ENCODE results near the gene GPM6B.

GPM6B gene

DNA sequence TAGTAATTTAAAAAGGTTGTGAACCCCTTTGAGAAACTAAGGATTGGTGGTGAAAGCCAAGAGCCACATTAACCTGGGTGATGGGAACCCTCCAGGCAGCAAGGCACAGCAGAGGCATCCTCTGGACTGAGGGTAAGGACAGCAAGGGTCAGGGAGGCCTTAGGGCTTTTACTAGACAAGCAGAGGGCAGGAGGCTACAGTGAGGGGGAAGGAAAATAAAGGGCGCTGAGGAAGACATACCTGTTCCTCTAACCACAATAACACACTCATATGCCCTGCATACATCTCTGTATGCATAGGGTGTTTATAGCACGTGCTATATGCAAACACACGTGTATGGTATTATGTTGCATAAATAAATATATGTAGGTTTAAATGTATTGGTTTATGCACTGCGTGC is 18.7 kb downstream of the GPM6B start:
- TF ChIP-seq GATA1 (IDR thresholded peaks at IDR 0.05; ENCODE audit: low read depth, low read length) (no peak), POLR2A (IDR thresholded peaks at IDR 0.05; ENCODE audit: low read length) (no peak)
- no peak for DNase-seq

DNA sequence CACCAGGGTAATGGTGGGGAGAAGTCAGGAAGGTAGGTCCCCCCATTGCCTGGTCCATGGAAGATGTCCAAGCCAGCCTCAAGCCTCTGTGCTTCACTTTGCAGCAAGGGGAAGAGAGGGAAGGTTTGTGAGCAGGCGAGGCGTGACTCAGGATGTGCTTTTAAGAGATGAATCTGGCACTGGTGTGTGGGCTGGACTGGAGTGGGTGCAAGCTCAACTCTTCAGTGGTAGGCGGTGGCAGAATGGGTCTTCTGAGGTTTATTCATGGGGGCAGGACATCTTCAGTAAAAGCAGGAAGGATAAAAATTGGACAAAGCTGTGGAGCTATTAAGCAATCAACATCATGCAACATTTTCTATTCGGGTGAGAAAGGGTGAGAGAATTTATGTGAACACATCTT is 19.4 kb downstream of the GPM6B start:
- no peak for TF ChIP-seq POLR2A (IDR thresholded peaks at IDR 0.05; ENCODE audit: low read length)
- DNase-seq, result no peak

- no peak for DNase-seq
- no peak for TF ChIP-seq POLR2A (IDR thresholded peaks at IDR 0.05; ENCODE audit: low read length)
- no peak for TF ChIP-seq GATA1 (IDR thresholded peaks at IDR 0.05; ENCODE audit: low read depth, low read length)
Observed at GRCh38 chrX:13794417-13794816, 22.5 kb downstream of the GPM6B start.

GRCh38 chrX:13793897-13794296 is 23.0 kb downstream of the GPM6B start:
- TF ChIP-seq POLR2A (IDR thresholded peaks at IDR 0.05; ENCODE audit: low read length) (no peak), GATA1 (IDR thresholded peaks at IDR 0.05; ENCODE audit: low read depth, low read length) (no peak)

GRCh38 chrX:13791559-13791958 is 25.3 kb downstream of the GPM6B start:
- no peak for TF ChIP-seq POLR2A (IDR thresholded peaks at IDR 0.05; ENCODE audit: low read length)
- DNase-seq, result no peak

More at GRCh38 chrX:13793897-13794296, 23.0 kb downstream of the GPM6B start:
- no peak for DNase-seq

DNA sequence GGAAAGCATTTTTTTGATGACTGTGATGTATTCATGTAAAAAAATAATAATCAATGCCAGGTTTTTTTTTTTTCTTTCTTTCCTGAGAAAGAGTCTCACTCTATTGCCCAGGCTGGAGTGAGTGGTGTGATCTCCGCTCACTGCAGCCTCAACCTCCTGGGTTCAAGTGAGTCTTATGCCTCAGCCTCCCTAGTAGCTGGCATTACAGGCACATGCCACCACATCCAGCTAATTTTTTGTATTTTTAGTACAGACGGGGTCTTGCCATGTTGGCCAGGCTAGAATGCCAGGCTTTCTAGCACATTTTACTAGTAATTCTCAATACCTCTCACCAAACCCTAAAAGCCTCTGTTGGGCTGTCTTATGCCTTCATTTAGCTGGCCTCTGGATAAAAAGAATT is 25.7 kb downstream of the GPM6B start:
- no peak for DNase-seq
- no peak for TF ChIP-seq POLR2A (IDR thresholded peaks at IDR 0.05; ENCODE audit: low read length)
- no peak for TF ChIP-seq GATA1 (IDR thresholded peaks at IDR 0.05; ENCODE audit: low read depth, low read length)

- DNase-seq, result no peak
- TF ChIP-seq GATA1 (IDR thresholded peaks at IDR 0.05; ENCODE audit: low read depth, low read length) (no peak), POLR2A (IDR thresholded peaks at IDR 0.05; ENCODE audit: low read length) (no peak)
Observed at GRCh38 chrX:13790206-13791131, 26.4 kb downstream of the GPM6B start.

GRCh38 chrX:13786048-13786447 is 30.8 kb downstream of the GPM6B start:
- DNase-seq, result no peak
- no peak for TF ChIP-seq GATA1 (IDR thresholded peaks at IDR 0.05; ENCODE audit: low read depth, low read length)
- no peak for TF ChIP-seq POLR2A (IDR thresholded peaks at IDR 0.05; ENCODE audit: low read length)

- no peak for TF ChIP-seq POLR2A (IDR thresholded peaks at IDR 0.05; ENCODE audit: low read length)
- no peak for TF ChIP-seq GATA1 (IDR thresholded peaks at IDR 0.05; ENCODE audit: low read depth, low read length)
- DNase-seq, result no peak
Observed at GRCh38 chrX:13780868-13781427, 35.9 kb downstream of the GPM6B start.

GRCh38 chrX:13778916-13779315 is 38.0 kb downstream of the GPM6B start:
- no peak for TF ChIP-seq GATA1 (IDR thresholded peaks at IDR 0.05; ENCODE audit: low read depth, low read length)
- no peak for TF ChIP-seq POLR2A (IDR thresholded peaks at IDR 0.05; ENCODE audit: low read length)

DNA sequence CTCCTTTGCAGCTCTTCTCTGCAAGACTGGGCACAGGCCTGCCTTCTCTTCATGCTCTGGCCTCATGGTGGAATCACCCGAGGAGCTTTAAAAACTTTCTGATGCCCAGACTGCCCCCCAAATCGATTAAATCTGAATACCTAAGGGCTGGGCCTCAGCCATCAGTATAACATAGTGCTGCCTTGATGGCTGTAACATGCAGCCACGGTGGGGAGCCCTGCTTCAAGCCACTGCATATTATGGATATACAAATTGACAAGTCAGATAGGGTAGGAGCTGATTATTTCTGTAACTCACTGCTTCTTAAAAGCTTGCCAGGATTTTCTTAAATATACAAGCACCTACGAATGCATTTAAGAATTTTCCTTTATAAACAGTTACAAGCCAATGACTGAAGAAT is 40.5 kb downstream of the GPM6B start:
- no peak for DNase-seq
- TF ChIP-seq POLR2A (IDR thresholded peaks at IDR 0.05; ENCODE audit: low read length) (no peak), GATA1 (IDR thresholded peaks at IDR 0.05; ENCODE audit: low read depth, low read length) (no peak)

More at GRCh38 chrX:13778916-13779315, 38.0 kb downstream of the GPM6B start:
- DNase-seq, result no peak

DNA sequence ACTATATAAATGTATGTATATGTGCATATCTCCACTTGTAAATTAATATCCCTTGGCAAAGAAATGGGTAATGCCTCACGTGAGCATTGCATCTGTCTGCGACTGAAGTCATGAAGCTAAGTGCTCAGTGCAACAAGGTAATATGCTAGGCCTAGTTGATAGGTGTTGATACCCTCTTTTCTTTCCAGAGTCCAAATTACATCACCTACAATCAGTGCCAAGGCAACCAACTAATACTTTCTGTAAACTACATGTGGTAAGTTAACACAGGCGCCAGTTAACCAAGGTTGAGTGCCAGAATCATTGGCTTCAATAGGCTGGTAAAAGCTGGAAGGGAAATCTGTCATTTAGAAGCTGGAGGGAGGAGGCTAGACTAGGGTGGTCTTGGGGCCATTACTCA is 41.1 kb downstream of the GPM6B start:
- DNase-seq, result no peak

DNA sequence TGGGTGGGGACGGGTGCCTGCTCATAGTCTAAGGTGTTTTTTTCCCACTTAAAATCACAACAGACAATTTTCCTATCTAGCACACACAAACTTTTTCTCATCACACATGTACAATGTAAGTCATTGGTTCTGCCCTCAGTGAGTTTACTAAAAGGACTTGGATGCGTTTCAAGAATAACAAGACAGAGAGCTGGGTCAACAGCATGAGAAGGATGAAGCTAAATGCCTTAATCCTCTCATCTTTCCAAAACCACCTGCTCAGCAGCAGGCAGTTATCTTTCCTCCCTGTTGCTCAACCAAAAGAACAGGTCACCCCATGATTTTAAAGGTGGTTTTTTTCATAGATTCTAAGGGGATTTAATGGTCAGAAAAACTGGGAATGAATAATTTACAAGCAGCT is 42.2 kb downstream of the GPM6B start:
- TF ChIP-seq POLR2A (IDR thresholded peaks at IDR 0.05; ENCODE audit: low read length), result no peak
- no peak for TF ChIP-seq GATA1 (IDR thresholded peaks at IDR 0.05; ENCODE audit: low read depth, low read length)
- DNase-seq, result no peak

More for the DNA sequence above, 41.1 kb downstream of the GPM6B start:
- TF ChIP-seq POLR2A (IDR thresholded peaks at IDR 0.05; ENCODE audit: low read length), result no peak
- no peak for TF ChIP-seq GATA1 (IDR thresholded peaks at IDR 0.05; ENCODE audit: low read depth, low read length)

GRCh38 chrX:13770013-13770535 is 46.8 kb downstream of the GPM6B start:
- no peak for TF ChIP-seq GATA1 (IDR thresholded peaks at IDR 0.05; ENCODE audit: low read depth, low read length)
- TF ChIP-seq POLR2A (IDR thresholded peaks at IDR 0.05; ENCODE audit: low read length), result no peak
- DNase-seq, result no peak

GRCh38 chrX:13768939-13769338 is 48.0 kb downstream of the GPM6B start:
- TF ChIP-seq GATA1 (IDR thresholded peaks at IDR 0.05; ENCODE audit: low read depth, low read length) (no peak), POLR2A (IDR thresholded peaks at IDR 0.05; ENCODE audit: low read length) (no peak)
- DNase-seq, result no peak
